Adrenal gland (tissue), 19 donors: ENCODE measurements around the gene LTA. TPM values are rescaled to one million over a fixed set of nuclear protein-coding genes. Genes with fewer than 3 reads are reported as not detected.

Experiments used
- DNase-seq, 7 donors: peaks; one replicate each; pipeline ENCODE4 v3.0.0-alpha.2; 2019 to 2020
- H3K27ac ChIP-seq, 5 donors: fragments of 200-600 bp; sonication (generic) in 4 of 5; 1 replicate in 3 of 5; 2 replicates in 2 of 5; pipeline versions ENCODE4 v1.5.1 to v1.8.0; 2016 to 2020; ENCODE audit warnings: mild to moderate bottlenecking in 1 of 5
- H3K27me3 ChIP-seq: fragments of 200-600 bp; 2 replicates; pipeline ENCODE4 v1.8.0; 2021
- H3K36me3 ChIP-seq, 2 donors: fragments of 200-600 bp; replicated peaks in 1 of 2; 1 replicate in 1 of 2; 2 replicates in 1 of 2; pipeline versions ENCODE4 v1.5.1 to v1.8.0; 2018 to 2022
- H3K4me1 ChIP-seq, 2 donors: fragments of 200-600 bp; replicated peaks in 1 of 2; 1 replicate in 1 of 2; 2 replicates in 1 of 2; pipeline versions ENCODE4 v1.5.1 to v1.8.0; 2018 to 2021
- H3K4me3 ChIP-seq, 4 donors: fragments of 200-600 bp; sonication (generic) in 3 of 4; one replicate each; pipeline ENCODE4 v1.5.1; 2016 to 2018
- H3K9me3 ChIP-seq, 3 donors: fragments of 200-600 bp; sonication (generic) in 1 of 3; replicated peaks in 1 of 3; 1 replicate in 2 of 3; 2 replicates in 1 of 3; pipeline versions ENCODE4 v1.5.1 to v1.8.0; 2016 to 2021
- POLR2A ChIP-seq, 2 donors: fragments of 450-650 bp; IDR thresholded peaks; one replicate each; pipeline ENCODE4 v1.6.1; 2017; ENCODE audit warnings: antibody characterized with exemption in 2 of 2, mild to moderate bottlenecking in 2 of 2, moderate library complexity in 1 of 2
- WGBS, 4 donors: extraction: QIAGEN DNeasy Blood & Tissue Kit in 2 of 4; methylation state at CpG; one replicate each; pipeline versions ENCODE4 v1.1.5 to v1.1.7; 2013 to 2017; 5-methylcytosine and 5-hydroxymethylcytosine counted together
- intact Hi-C, 2 donors: fragments of 100-400 bp; cut with DNase I; formaldehyde crosslinking; loops; one replicate each; pipeline versions ENCODE4 v1.14.1 to v1.15.0; 2022 to 2023
- long read RNA-seq, 10 donors: library from polyadenylated mRNA in 3 of 10; unstranded in 2 of 10; stranded (forward) in 1 of 10; transcript quantifications; one replicate each; pipeline ENCODE4 v2.0.0 and lab custom pipeline, GENCODE V29; 2021 to 2026
- polyA plus RNA-seq, 3 donors: library from polyadenylated mRNA; stranded (reverse); fragments of 200-250 nt in 2 of 3; fragments of 350-450 nt in 1 of 3; fragmentation: Illumina TruSeq in 1 of 3; extraction: RNeasy Lipid Tissue Mini Kit (QIAGEN cat#74804) in 1 of 3; gene quantifications; one replicate each; pipeline ENCODE4 v1.2.3, GENCODE V29; 2013 to 2014
- total RNA-seq, 9 donors: library from RNA; depleted of rRNA in 4 of 9; stranded (reverse); fragments of >200 nt in 4 of 9; fragments of 120-200 nt in 1 of 9; fragmentation: NEBNext Ultra II Directional in 1 of 9; extraction: Animal tissue kit (Norgen Biotek cat#: 25700) in 1 of 9; gene quantifications; one replicate each; pipeline versions ENCODE4 v1.1.0 to v1.2.4, GENCODE V29; 2013 to 2023
- TF ChIP-seq, protein P1 (sequence below), 6 experiments: fragments of 450-650 bp in 4 of 6; fragments of 200-600 bp in 2 of 6; sonication (generic) in 1 of 6; IDR thresholded peaks; 1 replicate in 5 of 6; 2 replicates in 1 of 6; pipeline versions ENCODE4 v1.5.1 to v1.8.0; 2016 to 2021; ENCODE audit warnings: antibody characterized with exemption in 6 of 6, mild to moderate bottlenecking in 2 of 6, moderate library complexity in 1 of 6
- donor health status: healthy with polysubstance abuse.
- donor health status: Bipolar disorder and iron deficiency.
- donor health status: DM: yes; HTN: yes; CAD: no.
- donor health status: DM: no; HTN: no; CAD: no.
- donor health status: DM: no; HTN: no; CAD: no.
- donor health status: DM: yes; HTN: yes; CAD: no.

LTA gene, protein sequence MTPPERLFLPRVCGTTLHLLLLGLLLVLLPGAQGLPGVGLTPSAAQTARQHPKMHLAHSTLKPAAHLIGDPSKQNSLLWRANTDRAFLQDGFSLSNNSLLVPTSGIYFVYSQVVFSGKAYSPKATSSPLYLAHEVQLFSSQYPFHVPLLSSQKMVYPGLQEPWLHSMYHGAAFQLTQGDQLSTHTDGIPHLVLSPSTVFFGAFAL
- total RNA-seq (1 to 10 TPM in 2 of 9 donors, not detected in 7; 1.2 to 1.4 TPM), polyA plus RNA-seq (under 1 TPM in 2 of 3 donors, not detected in 1; 0.20 to 0.72 TPM)
- long read RNA-seq, donor 1, result 0 reads
- long read RNA-seq, donor 2, result 0 reads
- long read RNA-seq, donor 3, result 0 reads
- long read RNA-seq, donor 4, result 0 reads
- long read RNA-seq, donor 5, result 0 reads
- long read RNA-seq, donor 6, result 0 reads
- long read RNA-seq, donor 7, result 0 reads
- long read RNA-seq, donor 8, result 0 reads
- long read RNA-seq, donor 9, result 0 reads
- long read RNA-seq, donor 10, result 0 reads

DNA sequence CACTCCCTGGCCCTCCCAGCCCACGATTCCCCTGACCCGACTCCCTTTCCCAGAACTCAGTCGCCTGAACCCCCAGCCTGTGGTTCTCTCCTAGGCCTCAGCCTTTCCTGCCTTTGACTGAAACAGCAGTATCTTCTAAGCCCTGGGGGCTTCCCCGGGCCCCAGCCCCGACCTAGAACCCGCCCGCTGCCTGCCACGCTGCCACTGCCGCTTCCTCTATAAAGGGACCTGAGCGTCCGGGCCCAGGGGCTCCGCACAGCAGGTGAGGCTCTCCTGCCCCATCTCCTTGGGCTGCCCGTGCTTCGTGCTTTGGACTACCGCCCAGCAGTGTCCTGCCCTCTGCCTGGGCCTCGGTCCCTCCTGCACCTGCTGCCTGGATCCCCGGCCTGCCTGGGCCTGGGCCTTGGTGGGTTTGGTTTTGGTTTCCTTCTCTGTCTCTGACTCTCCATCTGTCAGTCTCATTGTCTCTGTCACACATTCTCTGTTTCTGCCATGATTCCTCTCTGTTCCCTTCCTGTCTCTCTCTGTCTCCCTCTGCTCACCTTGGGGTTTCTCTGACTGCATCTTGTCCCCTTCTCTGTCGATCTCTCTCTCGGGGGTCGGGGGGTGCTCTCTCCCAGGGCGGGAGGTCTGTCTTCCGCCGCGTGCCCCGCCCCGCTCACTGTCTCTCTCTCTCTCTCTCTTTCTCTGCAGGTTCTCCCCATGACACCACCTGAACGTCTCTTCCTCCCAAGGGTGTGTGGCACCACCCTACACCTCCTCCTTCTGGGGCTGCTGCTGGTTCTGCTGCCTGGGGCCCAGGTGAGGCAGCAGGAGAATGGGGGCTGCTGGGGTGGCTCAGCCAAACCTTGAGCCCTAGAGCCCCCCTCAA lies at the start of gene LTA:
Gene LTA (plus strand): TSS at position 249 of the 871 bp plus-strand sequence. CDS start 454 bp downstream, at position 703.
- WGBS, 4 donors, result 79 to 89% (median 85%) methylated on average over 20 to 27 of the region's 27 CpGs
- Histone ChIP-seq H3K4me3 (no peak within 1 kb of the TSS), H3K27me3 (no peaks in the 10 kb centered on the region), H3K4me1 (no peaks in the 10 kb centered on the region), H3K36me3 (no peaks in the 10 kb centered on the region), H3K9me3 (no peaks in the 10 kb centered on the region), H3K27ac (no peak within 1 kb of the TSS)
- DNase-seq, result no peak
- intact Hi-C loops, result no loop called here
- no peak for TF ChIP-seq POLR2A (IDR thresholded peaks at IDR 0.05)
- TF ChIP-seq, protein P1, sequence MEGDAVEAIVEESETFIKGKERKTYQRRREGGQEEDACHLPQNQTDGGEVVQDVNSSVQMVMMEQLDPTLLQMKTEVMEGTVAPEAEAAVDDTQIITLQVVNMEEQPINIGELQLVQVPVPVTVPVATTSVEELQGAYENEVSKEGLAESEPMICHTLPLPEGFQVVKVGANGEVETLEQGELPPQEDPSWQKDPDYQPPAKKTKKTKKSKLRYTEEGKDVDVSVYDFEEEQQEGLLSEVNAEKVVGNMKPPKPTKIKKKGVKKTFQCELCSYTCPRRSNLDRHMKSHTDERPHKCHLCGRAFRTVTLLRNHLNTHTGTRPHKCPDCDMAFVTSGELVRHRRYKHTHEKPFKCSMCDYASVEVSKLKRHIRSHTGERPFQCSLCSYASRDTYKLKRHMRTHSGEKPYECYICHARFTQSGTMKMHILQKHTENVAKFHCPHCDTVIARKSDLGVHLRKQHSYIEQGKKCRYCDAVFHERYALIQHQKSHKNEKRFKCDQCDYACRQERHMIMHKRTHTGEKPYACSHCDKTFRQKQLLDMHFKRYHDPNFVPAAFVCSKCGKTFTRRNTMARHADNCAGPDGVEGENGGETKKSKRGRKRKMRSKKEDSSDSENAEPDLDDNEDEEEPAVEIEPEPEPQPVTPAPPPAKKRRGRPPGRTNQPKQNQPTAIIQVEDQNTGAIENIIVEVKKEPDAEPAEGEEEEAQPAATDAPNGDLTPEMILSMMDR (IDR thresholded peaks at IDR 0.05), result no peak

DNA sequence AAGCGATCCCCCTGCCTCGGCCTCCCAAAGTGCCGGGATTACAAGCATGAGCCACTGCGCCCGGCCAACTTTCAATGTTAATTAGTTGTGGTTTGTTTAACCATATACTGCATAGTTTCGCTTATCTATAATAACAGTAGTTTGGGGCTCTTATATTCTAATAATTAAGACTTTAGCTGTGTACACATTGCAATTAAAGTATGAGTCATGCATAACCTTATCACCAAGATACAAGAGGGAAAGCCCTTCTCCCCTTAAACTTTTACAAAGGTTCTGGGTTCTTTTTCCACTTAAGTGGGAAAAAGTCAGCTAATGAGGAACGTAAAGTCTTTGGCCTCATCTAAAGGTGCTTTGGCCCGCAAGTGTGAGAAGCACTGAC lies 46.5 kb upstream of the LTA start:
- H3K36me3 ChIP-seq, result peaks cover 0 to 8% of the 10 kb centered on the region in 2 donors
- no peaks in the 10 kb centered on the region for H3K9me3 ChIP-seq
- peak overlapping the region in 1 of 5 donors; percentile 49 for H3K27ac ChIP-seq
- peak in 1 of 7 donors; percentile 1 for DNase-seq
- WGBS, 4 donors, result 75 to 80% (median 77%) methylated on average over 8 of the region's 8 CpGs
- no peak overlapping the region for H3K4me3 ChIP-seq
- TF ChIP-seq POLR2A (IDR thresholded peaks at IDR 0.05), result no peak
- TF ChIP-seq, protein P1 (IDR thresholded peaks at IDR 0.05), result no peak
- intact Hi-C loops, result no loop called here
- H3K27me3 ChIP-seq, result no peaks in the 10 kb centered on the region
- H3K4me1 ChIP-seq, result peaks cover 0 to 4% of the 10 kb centered on the region in 2 donors

DNA sequence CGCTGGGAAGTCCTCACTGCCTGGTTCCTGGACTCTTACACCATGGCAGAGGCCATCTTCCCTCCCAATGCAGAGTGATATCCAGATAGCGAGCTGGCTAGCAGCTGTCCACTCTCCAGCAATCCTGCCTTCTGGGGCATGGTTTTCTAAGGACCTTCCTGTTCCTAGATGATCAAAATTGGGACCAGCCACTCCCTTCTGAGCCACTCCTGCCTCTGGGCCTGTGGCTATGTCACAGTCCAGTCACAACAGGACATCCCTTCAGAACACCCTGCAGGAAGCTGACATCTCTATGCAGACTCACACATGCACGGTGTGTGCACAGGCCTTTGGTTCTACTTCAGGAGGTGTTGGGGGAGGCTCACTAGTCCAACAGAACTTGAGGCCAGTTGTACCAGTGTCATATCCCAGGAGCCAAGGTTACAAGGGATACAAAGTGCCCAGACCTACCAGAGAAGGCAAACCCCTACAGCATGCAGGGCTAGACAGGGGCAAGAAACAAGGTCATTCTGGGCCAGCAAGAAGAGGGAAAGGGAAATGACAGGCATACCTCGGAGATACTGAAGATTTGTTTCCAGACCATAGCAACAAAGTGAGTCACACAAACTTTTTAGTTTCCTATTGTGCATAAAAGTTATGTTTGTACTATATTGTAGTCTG lies 46.0 kb upstream of the LTA start:
- Histone ChIP-seq H3K27ac (peak overlapping the region in 1 of 5 donors; percentile 49), H3K27me3 (no peaks in the 10 kb centered on the region), H3K4me3 (no peak overlapping the region), H3K36me3 (peaks cover 0 to 13% of the 10 kb centered on the region in 2 donors), H3K4me1 (peaks cover 0 to 4% of the 10 kb centered on the region in 2 donors), H3K9me3 (no peaks in the 10 kb centered on the region)
- TF ChIP-seq, protein P1 (IDR thresholded peaks at IDR 0.05), result no peak
- TF ChIP-seq POLR2A (IDR thresholded peaks at IDR 0.05), result no peak
- intact Hi-C loops, result no loop called here
- 51 to 68% (median 58%) methylated on average over 4 of the region's 4 CpGs for WGBS, 4 donors
- DNase-seq, result peak in 1 of 7 donors; percentile 6
